ENCODE data around the gene LOXHD1. TPM values are rescaled to one million over a fixed set of nuclear protein-coding genes. Genes with fewer than 3 reads are reported as not detected.

Gene LOXHD1
- total RNA-seq, 3 donors from 2014 or later = 0.59 to 1.6 (median 0.80) TPM

DNA sequence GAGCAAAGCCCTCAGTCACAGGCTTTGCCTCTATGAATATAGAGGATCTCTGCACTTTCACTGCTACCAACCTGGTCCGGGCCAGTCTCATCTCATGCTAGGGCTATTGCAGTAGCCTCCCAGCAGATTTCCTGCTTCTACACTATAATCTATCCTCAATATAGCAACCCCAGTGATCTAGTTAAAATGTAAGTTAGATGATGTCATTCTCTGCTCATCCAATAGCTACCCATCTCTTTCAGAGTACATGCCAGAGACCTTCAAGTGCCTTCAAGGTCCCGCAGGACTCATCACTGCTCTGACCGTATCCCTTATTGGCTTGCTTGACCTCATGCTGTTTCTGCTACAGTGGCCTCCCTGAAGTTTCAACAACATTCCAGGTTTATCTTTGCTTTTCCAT lies 186.3 kb downstream of the LOXHD1 start:
- Histone ChIP-seq H3K27me3 (no peaks in the 10 kb centered on the region), H3K4me3 (no peak overlapping the region), H3K9me3 (no peaks in the 10 kb centered on the region), H3K4me1 (peaks cover 0 to 3% of the 10 kb centered on the region in 2 donors), H3K36me3 (no peaks in the 10 kb centered on the region), H3K27ac (peak overlapping the region in 1 of 2 donors; percentile 7)
- TF ChIP-seq POLR2AphosphoS5 (IDR thresholded peaks at IDR 0.05) = no peak
- no peak for TF ChIP-seq POLR2A (IDR thresholded peaks at IDR 0.05)
- no peak for TF ChIP-seq CTCF (IDR thresholded peaks at IDR 0.05)
- intact Hi-C loops (cut with DNase I; ENCODE audit: low total_unique reads) = loop anchor here (10.0 kb wide), 1 partner anchor 296 kb away; a partner anchor contains a TSS
- no peak for DNase-seq (ENCODE audit: low spot score in 2 of 2)

GRCh38 chr18:46469186-46469915 lies 187.7 kb downstream of the LOXHD1 start:
- DNase-seq (ENCODE audit: low spot score in 2 of 2) = peak; percentile 64 to 78
- TF ChIP-seq POLR2AphosphoS5 (IDR thresholded peaks at IDR 0.05) (no peak), POLR2A (IDR thresholded peaks at IDR 0.05) (no peak), CTCF (IDR thresholded peaks at IDR 0.05) (no peak)
- Histone ChIP-seq H3K27ac (peak overlapping the region in 1 of 2 donors; percentile 58), H3K36me3 (no peaks in the 10 kb centered on the region), H3K4me3 (no peak overlapping the region), H3K27me3 (no peaks in the 10 kb centered on the region), H3K4me1 (peaks cover 0 to 3% of the 10 kb centered on the region in 2 donors), H3K9me3 (no peaks in the 10 kb centered on the region)
- intact Hi-C loops (cut with DNase I; ENCODE audit: low total_unique reads) = no loop called here

DNA sequence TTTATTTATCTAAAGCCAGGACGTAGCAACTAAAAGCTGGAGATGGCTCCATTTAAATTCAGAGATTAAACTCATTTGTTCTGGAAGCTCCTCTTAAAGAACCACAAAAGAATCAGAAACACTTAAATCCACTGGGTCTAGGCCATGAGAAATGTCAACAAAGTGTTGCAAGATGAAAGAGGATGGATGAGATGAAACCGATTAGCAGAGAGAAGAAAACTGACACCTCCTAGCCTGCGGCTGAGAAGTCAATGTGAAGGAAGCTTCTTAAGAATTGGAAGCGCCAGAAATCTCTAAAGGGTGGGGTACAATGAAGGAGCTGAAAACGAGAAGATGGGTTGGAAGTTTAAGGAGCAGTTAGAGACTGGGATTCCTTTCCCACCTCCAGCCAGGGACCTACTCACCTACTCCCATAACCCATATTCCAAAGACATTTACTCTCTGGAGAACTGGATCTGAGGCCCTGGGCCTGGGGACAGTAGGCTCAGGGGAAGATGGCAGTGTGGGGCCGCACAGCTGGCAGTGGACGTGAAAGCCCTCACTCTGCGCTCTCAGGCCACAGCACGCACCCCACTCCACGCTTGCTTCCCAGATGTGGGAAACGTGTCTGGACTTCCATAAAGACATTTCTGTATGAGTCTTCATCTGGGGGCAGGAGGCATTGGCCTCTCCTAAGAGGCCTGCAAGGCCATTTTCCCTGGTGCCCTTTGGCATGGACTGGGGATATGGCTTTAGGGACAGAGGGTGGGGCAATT lies 188.4 kb downstream of the LOXHD1 start:
- Histone ChIP-seq H3K9me3 (no peaks in the 10 kb centered on the region), H3K27ac (peak overlapping the region in 1 of 2 donors; percentile 58), H3K4me1 (peaks cover 0 to under 1% of the 10 kb centered on the region in 2 donors), H3K4me3 (no peak overlapping the region), H3K36me3 (no peaks in the 10 kb centered on the region), H3K27me3 (no peaks in the 10 kb centered on the region)
- TF ChIP-seq POLR2A (IDR thresholded peaks at IDR 0.05) (no peak), POLR2AphosphoS5 (IDR thresholded peaks at IDR 0.05) (no peak), CTCF (IDR thresholded peaks at IDR 0.05) (no peak)
- no peak for DNase-seq (ENCODE audit: low spot score in 2 of 2)
- intact Hi-C loops (cut with DNase I; ENCODE audit: low total_unique reads) = no loop called here

- TF ChIP-seq POLR2AphosphoS5 (IDR thresholded peaks at IDR 0.05) (no peak), CTCF (IDR thresholded peaks at IDR 0.05) (no peak), POLR2A (IDR thresholded peaks at IDR 0.05) (no peak)
- Histone ChIP-seq H3K27me3 (no peaks in the 10 kb centered on the region), H3K4me3 (no peak overlapping the region), H3K4me1 (no peaks in the 10 kb centered on the region), H3K9me3 (no peaks in the 10 kb centered on the region), H3K36me3 (no peaks in the 10 kb centered on the region), H3K27ac (peak overlapping the region; percentile 4 to 15)
- intact Hi-C loops (cut with DNase I; ENCODE audit: low total_unique reads) = no loop called here
- no peak for DNase-seq (ENCODE audit: low spot score in 2 of 2)
Observed at GRCh38 chr18:46466234-46467160, 190.5 kb downstream of the LOXHD1 start.
